ENCODE measurements around the gene XRCC1.
A peak's percentile ranks its signal among the peaks of the same experiment; 100 is the strongest.
"Not testable (repeated sequence)": the region's sequence is repeated elsewhere in the genome, so short reads cannot be mapped to it uniquely, and the experiment has no call there.

Gene XRCC1

DNA sequence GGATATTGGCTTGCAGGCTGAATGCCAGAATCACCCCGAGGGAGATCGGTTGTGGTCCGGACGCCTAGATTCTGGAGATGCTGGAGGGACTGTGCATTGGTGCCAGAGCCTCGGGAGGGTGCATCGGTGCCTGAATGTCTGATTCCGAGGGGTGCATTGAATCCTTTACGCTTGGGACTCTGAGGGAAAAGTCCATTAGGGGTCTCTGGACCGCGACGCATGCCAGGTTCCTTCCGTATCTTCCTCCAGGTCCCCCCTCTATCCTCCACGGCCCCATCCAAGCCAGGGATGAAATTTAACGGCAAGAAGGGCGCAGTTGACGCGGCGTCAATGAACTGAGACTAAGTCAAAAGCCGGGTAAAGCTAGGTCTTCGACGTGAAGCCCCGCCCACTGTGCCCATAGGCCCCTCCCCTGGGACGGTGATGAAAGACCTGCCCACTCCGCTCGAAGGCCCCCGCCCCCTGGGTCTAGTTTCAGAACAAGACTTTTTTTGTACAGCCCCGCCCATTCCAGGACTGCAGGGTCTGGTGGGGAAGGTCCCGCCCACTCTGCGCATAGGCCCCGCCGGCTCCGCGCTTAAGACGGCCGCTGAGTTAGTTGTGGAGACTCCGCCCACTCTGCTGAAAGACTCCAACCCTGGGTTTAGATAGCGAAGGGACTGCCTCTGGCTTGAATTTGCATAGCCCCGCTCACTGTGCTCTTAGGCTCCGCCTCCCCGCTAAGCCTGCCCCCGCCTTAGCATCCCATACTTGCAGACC is 41.6 kb downstream of the XRCC1 start:
- Histone ChIP-seq H3K4me1 (ENCODE audit: control insufficient read depth, insufficient read depth, low read length) (peaks cover 9% of the 10 kb centered on the region), H3K27me3 (ENCODE audit: control insufficient read depth, insufficient read depth, low read length) (peaks cover 2% of the 10 kb centered on the region), H3K36me3 (ENCODE audit: control insufficient read depth, insufficient read depth, low read length) (peaks cover 6% of the 10 kb centered on the region), H3K4me3 (ENCODE audit: low read depth, low read length) (peak overlapping the region; percentile 91), H3K9me3 (ENCODE audit: control insufficient read depth, insufficient read depth, low read length) (no peaks in the 10 kb centered on the region), H3K9ac (ENCODE audit: low read depth, low read length) (peak overlapping the region; percentile 54)

DNA sequence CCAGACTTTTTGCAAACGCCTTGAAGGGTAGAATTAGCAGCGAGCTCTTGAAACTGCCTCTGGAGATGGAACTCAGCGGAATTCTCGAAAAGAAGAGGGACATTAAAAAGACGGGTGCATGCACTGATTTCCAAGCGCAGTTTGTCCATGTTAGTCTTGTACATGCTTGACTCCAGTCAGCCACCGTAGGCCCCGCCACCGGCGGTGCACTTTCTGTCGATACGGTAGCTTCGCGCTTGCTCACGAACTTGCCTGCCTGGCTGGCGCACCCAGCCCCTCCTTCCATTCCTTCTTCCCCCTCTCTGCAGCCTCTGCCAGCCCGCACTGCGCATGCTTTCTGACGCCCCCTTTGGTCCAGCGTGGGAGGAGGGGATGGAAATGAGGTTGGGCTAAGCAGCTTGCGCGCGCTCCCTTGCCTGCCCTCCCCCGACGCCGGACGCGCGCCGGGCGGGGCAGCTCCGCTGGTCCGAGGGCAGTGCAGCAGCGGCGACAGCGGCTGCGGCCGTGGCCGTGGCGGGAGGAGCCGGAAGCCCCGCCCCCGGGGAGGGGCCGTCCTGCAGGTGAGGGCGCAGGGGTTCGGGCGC is 42.3 kb downstream of the XRCC1 start, which contains the start of gene ZNF575:
ZNF575 (plus strand) TSS at position 227 of the 584 bp plus-strand sequence. CDS start 1,235 bp downstream, outside the sequence.
- Histone ChIP-seq H3K36me3 (ENCODE audit: control insufficient read depth, insufficient read depth, low read length) (no peaks in the 10 kb centered on the region), H3K9me3 (ENCODE audit: control insufficient read depth, insufficient read depth, low read length) (no peaks in the 10 kb centered on the region), H3K4me1 (ENCODE audit: control insufficient read depth, insufficient read depth, low read length) (peaks cover 9% of the 10 kb centered on the region), H3K27me3 (ENCODE audit: control insufficient read depth, insufficient read depth, low read length) (peaks cover 7% of the 10 kb centered on the region), H3K9ac (ENCODE audit: low read depth, low read length) (peak within 1 kb of the TSS; percentile 54), H3K4me3 (ENCODE audit: low read depth, low read length) (peak within 1 kb of the TSS; percentile 91)

DNA sequence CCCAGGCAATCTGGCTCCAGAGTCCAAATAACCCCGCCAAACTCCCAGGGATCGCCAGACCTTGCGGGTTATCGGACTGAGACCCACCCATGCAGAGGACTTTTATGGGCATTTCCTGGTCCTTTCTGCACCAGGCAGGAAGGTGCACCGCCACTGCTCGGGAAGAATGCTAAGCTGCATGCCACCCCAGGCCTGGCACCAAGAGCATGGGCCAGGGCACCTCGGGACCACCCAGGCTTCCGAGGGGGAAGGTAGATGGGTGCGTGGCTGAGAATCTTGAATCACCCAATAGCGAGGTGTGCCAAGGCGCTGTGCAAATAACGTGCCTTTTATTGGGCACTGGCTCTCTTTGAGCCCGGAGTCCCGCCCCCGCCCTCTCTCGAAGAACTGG is 42.8 kb downstream of the XRCC1 start:
- Histone ChIP-seq H3K9ac (ENCODE audit: low read depth, low read length) (no peak overlapping the region), H3K36me3 (ENCODE audit: control insufficient read depth, insufficient read depth, low read length) (no peaks in the 10 kb centered on the region), H3K4me1 (ENCODE audit: control insufficient read depth, insufficient read depth, low read length) (peaks cover 9% of the 10 kb centered on the region), H3K4me3 (ENCODE audit: low read depth, low read length) (peak overlapping the region; percentile 91), H3K27me3 (ENCODE audit: control insufficient read depth, insufficient read depth, low read length) (peaks cover 12% of the 10 kb centered on the region), H3K9me3 (ENCODE audit: control insufficient read depth, insufficient read depth, low read length) (no peaks in the 10 kb centered on the region)

GRCh38 chr19:43527860-43528622 is 47.3 kb downstream of the XRCC1 start:
- Histone ChIP-seq H3K9ac (ENCODE audit: low read depth, low read length) (no peak overlapping the region), H3K9me3 (ENCODE audit: control insufficient read depth, insufficient read depth, low read length) (no peaks in the 10 kb centered on the region), H3K4me1 (ENCODE audit: control insufficient read depth, insufficient read depth, low read length) (peaks cover 8% of the 10 kb centered on the region), H3K36me3 (ENCODE audit: control insufficient read depth, insufficient read depth, low read length) (no peaks in the 10 kb centered on the region), H3K4me3 (ENCODE audit: low read depth, low read length) (no peak overlapping the region), H3K27me3 (ENCODE audit: control insufficient read depth, insufficient read depth, low read length) (peaks cover 25% of the 10 kb centered on the region)

GRCh38 chr19:43526884-43527859 is 48.2 kb downstream of the XRCC1 start, which contains the start of gene ETHE1:
TSS of gene ETHE1 (minus strand) at chr19:43527201. CDS start at chr19:43527177, 24 bp downstream.
- Histone ChIP-seq H3K36me3 (ENCODE audit: control insufficient read depth, insufficient read depth, low read length) (no peaks in the 10 kb centered on the region), H3K4me3 (ENCODE audit: low read depth, low read length) (peak within 1 kb of the TSS; percentile 75), H3K27me3 (ENCODE audit: control insufficient read depth, insufficient read depth, low read length) (peaks cover 25% of the 10 kb centered on the region), H3K4me1 (ENCODE audit: control insufficient read depth, insufficient read depth, low read length) (peaks cover 8% of the 10 kb centered on the region), H3K9ac (ENCODE audit: low read depth, low read length) (peak within 1 kb of the TSS; percentile 54), H3K9me3 (ENCODE audit: control insufficient read depth, insufficient read depth, low read length) (no peaks in the 10 kb centered on the region)

DNA sequence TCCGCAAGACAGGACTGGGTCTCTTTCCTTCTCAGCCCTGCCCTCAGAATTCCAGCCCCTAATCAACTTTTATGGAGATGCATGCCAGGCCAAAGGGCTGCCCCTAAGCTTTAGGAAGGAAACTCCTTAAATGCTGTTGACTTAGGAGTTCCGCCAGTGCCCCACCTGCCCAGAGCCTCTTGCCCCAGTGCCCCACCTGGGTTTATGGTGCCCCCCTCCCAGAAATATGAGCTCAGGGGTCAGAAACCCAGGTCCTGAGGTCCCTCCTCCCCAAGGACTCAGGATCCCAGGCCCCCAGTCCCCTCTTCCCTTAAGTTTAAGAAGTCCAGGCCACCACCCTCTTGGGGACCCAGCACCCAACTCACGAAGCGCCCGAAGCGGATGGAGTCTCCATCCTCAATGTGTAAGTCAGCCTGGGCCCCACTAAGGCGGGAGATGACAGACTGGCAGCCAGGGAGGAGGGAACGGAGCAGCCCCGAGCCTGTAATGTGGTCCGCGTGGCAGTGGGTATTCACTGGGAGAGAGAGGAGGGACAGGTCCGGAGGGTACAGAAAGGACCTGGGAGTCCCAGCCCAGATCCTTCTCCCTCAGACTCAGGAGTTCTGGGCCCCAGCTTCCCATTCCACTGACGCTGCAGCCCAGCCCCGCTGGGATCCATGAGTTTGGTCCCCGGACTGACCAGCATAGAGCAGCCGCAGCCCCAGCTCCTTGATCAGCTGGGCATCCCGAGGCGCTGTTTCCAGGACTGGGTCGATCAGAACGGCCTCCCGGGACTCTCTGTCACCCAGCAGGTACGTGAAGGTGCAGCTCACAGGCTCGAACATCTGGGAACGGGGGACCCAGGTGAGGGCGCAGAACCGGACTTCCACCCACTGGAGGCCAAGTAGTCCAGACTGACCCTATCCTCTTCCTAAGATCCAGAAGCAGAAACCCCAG is 49.2 kb downstream of the XRCC1 start:
- Histone ChIP-seq H3K9me3 (ENCODE audit: control insufficient read depth, insufficient read depth, low read length) (no peaks in the 10 kb centered on the region), H3K4me3 (ENCODE audit: low read depth, low read length) (peak overlapping the region; percentile 75), H3K27me3 (ENCODE audit: control insufficient read depth, insufficient read depth, low read length) (peaks cover 25% of the 10 kb centered on the region), H3K4me1 (ENCODE audit: control insufficient read depth, insufficient read depth, low read length) (peaks cover 8% of the 10 kb centered on the region), H3K9ac (ENCODE audit: low read depth, low read length) (peak overlapping the region; percentile 54), H3K36me3 (ENCODE audit: control insufficient read depth, insufficient read depth, low read length) (no peaks in the 10 kb centered on the region)

DNA sequence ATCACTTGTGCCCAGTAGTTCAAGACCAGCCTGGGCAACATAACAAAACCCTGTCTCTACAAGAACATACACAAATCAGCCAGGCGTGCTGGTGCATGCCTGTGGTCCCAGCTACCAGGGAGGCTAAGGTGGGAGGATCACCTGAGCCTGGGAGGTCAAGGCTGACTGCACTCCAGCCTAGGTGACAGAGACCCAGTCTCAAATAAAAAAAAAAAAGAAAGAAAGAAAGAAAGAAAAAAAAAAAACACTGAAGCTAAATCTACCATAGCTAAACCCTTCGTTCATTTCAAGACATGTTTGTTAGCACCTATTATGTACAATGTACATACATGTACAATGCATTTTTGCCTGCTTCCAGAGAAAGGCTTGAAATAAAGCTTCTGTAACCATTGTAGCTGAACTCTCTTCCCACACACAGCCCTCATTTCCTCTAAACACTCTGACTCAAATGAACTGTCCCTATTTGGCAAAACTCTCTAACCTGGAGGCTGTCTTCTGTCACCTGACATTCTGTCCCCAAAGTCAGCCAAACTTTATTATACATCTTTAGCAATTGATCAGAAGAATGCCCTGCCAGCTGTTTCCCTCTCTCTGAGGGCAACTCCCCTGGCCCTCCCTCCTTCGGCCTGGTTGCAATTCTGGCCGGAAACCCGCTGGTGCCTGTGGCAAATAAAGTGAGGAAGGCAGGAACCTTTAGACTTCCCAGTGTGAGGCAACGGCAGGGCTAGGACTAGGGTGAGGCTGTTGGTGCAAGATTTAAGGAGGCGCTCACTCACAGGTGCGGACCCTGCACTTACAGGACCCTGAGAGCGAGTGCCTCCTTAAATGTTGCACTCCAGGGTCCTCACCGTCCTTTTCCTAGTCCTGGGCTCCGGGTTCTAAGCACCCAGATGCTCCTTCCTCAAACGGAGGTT is 50.1 kb downstream of the XRCC1 start:
- peak overlapping the region; percentile 75 for H3K4me3 ChIP-seq (ENCODE audit: low read depth, low read length)
- H3K4me1 ChIP-seq (ENCODE audit: control insufficient read depth, insufficient read depth, low read length) = peaks cover 8% of the 10 kb centered on the region
- no peak overlapping the region for H3K9ac ChIP-seq (ENCODE audit: low read depth, low read length)
- no peaks in the 10 kb centered on the region for H3K36me3 ChIP-seq (ENCODE audit: control insufficient read depth, insufficient read depth, low read length)
- H3K9me3 ChIP-seq (ENCODE audit: control insufficient read depth, insufficient read depth, low read length) = no peaks in the 10 kb centered on the region
- peaks cover 25% of the 10 kb centered on the region for H3K27me3 ChIP-seq (ENCODE audit: control insufficient read depth, insufficient read depth, low read length)

GRCh38 chr19:43523696-43524095 is 51.6 kb downstream of the XRCC1 start:
- H3K36me3 ChIP-seq (ENCODE audit: control insufficient read depth, insufficient read depth, low read length); H3K9ac ChIP-seq (ENCODE audit: low read depth, low read length); H3K4me1 ChIP-seq (ENCODE audit: control insufficient read depth, insufficient read depth, low read length); H3K9me3 ChIP-seq (ENCODE audit: control insufficient read depth, insufficient read depth, low read length); H3K4me3 ChIP-seq (ENCODE audit: low read depth, low read length): not testable (repeated sequence)
- H3K27me3 ChIP-seq (ENCODE audit: control insufficient read depth, insufficient read depth, low read length) = peaks cover 23% of the 10 kb centered on the region

DNA sequence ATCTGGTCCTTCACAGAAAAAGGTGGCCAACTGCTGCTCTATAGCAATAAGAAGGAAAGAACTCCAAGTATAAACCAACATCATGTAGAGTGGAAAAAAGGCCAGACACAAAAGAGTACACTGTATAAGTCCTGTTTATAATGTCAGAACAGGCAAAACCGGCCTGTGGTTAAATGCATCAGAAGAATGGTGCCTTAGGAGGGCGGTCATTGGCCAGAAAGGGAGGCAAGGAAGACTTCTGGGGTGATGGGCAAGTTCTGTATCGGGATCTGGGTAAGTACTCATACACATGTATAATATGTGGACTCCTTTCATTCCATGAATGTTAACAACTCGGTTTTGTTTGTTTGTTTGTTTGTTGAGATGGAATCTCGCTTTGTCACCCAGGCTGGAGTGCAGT is 52.4 kb downstream of the XRCC1 start:
- Histone ChIP-seq H3K9me3 (ENCODE audit: control insufficient read depth, insufficient read depth, low read length) (no peaks in the 10 kb centered on the region), H3K27me3 (ENCODE audit: control insufficient read depth, insufficient read depth, low read length) (peaks cover 17% of the 10 kb centered on the region), H3K36me3 (ENCODE audit: control insufficient read depth, insufficient read depth, low read length) (no peaks in the 10 kb centered on the region), H3K4me3 (ENCODE audit: low read depth, low read length) (no peak overlapping the region), H3K9ac (ENCODE audit: low read depth, low read length) (no peak overlapping the region), H3K4me1 (ENCODE audit: control insufficient read depth, insufficient read depth, low read length) (peaks cover 8% of the 10 kb centered on the region)

All from iPS-15b (cell line).